Cortex of kidney (tissue), 1 donor: ENCODE measurements around the gene TSC22D1.
"Not testable (repeated sequence)": the region's sequence is repeated elsewhere in the genome, so short reads cannot be mapped to it uniquely, and the experiment has no call there.

Source experiments
- DNase-seq: peaks from one replicate; lab custom pipeline; 2025; lab: John Stamatoyannopoulos, UW

The TSC22D1 gene

DNA sequence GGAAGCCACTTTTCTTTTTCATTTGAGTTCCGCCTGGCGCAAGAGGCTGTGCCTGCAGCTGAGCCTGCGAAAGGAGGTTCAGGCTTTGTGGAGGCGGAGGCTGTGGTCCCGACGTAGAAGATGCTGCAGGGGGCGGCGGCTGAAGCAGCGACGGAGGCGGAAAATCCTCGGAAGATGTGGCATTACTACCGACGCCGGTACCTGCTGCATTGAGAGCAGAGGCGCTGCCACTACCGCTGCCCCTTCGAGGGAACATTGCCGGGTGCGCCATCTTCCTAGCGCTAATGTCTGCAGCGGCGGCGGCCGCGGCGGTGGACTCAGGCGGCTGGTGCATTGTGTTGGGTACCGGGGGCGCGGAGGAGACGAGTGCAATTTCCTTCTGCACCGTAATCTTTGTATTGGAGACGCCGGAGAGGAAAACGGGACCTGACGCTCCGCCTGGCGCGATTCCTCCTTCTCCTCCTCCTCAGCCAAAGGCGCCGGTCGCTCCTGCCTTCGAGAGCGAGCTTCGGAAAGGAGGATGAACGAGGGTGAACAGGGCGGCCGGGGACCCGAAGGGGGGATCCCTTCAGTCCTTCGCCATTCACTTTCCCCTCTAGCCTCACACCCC, at the start of gene TSC22D1:
Gene TSC22D1 (minus strand): TSS at position 590 of the 610 bp plus-strand sequence. CDS start 256 bp downstream, at position 334.
- DNase-seq = no peak

DNA sequence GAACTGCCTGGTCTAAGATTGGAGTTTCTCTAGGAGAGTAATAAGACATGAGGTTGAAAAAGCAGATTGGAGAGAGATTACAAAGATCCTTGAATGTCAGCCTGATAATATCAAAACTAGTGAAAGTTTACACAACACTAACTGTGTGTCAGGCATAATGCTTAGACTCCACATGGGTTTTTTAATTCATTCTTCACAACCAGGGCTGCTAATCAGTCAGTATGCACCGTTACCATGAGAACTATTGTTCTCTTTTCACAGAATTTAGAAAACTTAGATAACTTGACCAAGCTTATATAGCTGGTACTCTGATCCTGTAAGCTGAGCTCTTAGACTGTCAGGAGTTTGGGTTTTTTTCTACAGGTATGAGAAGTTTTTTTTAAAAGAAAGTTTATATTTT, 46.6 kb upstream of the TSC22D1 start:
- no peak for DNase-seq

DNA sequence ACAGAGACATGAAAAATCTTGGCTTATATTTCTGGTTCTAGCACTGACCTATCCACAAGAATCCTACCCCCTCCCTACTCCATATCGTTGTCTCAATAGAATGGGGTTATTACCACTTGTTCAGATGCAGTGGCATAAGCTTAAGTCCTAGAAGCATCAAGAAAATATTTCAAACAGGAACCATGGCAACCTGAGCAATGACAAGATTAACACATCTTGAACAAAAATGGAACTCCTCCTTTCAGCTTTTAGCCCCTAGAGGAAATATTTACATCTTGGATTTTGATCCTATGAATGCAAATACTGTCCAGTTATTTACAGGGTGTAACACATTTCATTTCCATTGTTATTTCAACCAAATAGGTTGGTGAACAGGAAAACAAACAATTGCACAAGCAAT, 46.1 kb upstream of the TSC22D1 start:
- no peak for DNase-seq

DNA sequence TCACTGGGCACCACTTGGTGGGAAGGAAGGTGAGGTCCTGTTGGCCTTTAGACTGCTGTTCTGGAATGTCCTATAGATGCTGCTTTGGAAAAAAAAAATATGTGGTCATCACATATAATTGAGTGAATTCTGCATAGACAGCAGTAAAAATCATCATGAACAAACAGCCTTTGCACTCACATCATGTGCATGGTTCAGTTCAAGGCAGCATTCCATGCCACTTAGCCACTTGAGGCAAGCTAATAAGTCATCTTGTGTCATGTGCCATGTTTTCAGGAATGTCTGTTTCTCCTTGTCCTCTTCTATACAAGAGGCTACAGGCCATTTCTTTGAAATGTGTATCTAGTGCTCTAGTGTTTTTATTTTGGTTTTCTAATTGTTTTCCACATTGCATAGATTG, 43.9 kb upstream of the TSC22D1 start:
- DNase-seq = no peak

DNA sequence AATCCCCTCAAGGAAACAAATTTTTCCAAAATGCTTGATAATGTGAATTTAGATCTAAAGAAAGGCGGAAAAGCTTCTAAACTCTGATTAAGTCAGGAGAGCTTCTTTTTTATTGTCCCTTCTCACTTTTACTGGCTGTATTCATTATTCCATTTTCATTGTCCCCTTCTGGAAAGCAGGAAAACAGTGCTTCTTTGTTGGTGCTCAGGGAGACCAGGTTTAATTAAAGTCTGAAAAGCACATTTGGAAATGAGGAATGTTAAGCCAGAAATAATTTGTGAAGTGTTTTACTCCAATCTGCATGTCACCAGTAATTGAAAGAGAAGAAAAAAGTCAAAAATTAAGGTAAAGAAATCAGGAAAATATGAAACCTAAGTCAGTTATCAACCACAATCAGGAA, 43.5 kb upstream of the TSC22D1 start:
- DNase-seq = no peak

DNA sequence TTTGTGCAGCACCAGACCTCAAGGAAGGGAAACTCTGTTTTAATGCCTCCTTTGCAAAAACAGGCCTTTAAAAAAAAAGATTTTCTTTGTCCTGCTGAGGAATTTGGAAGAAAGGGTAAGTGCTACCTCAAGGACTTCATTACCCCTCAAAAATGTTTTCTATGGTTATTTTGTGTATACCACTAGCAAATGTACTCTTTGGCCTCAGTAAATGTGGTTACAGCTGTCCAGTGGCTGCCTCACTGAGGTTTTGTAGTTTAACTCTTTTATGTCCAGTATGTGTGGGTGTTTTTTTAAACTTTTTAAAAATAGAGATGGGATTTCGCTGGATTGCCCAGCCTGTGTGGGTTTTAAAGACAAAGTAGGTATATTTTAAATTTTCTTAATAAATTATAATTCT, 42.2 kb upstream of the TSC22D1 start:
- no peak for DNase-seq

DNA sequence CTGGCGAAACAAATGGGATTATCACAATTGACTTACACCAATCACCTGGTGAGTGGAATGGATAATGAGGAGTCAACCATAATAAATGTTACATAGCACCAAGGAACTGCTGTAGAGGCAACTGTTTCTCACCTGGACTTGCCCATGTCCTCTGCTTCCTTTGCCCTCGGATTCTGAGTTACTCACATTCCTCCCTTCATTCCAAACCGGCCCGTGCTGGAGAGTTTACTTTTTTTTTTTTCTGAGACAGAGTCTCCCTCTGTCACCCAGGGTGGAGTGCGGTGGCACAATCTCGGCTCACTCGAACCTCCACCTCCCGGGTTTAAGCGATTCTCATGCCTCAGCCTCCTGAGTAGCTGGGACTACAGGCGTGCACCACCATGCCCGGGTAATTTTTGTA, 41.5 kb upstream of the TSC22D1 start:
- DNase-seq = no peak

DNA sequence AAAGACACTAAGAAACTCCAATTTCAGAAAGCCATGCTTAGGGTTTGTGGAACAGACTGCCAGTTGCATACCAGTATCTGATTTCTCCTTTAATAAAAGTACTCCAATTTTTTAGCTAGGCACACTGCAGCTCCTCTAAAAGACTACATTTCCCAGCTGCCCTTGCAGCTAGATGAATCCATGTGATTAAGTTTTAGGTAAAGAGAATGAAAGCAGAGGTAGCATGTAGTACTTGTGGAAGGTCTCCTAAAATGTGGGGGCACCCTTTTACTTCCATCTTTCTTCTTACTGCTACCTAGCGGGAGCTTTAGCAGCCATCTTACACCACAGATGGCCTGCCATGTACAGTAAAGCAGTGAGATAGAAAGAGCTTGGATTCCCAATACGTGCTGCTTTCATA, 33.0 kb upstream of the TSC22D1 start:
- DNase-seq = no peak

DNA sequence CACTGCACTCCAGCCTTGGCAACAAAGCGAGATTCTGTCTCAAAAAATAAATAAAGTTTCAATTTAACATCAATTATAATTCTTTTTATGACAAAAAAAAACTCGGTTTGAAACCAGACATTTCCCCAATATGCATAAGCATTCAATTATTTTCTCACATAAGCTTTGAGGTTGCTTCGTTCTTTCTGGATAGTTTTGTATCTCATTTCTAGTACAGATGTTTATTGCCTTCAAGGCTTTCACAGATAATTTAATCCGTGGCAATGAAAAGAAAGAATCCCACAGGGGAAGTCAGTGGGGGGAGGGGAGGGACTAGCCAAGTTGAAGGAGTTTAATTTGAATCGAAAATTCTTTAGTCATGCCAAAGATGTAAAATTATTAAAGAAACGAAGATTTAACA, 29.6 kb upstream of the TSC22D1 start:
- DNase-seq = no peak

DNA sequence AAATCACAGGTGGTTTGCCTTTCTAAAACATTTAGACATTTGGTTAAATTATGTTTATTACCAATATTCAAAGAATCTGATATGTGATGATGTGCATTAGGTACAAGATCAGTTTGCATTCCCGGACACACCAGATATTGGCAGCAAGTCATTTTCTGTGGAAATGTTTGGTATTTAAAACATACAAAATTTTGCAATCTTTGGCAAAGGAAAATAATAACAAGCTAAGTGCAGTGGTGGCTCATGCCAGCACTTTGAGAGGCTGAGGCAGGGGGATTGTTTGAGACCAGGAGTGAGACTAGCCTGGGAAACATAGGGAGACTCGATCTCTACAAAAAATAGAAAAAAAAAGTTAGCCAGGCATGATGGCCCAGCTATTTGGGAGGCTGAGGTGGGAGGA, 29.1 kb upstream of the TSC22D1 start:
- DNase-seq = no peak

DNA sequence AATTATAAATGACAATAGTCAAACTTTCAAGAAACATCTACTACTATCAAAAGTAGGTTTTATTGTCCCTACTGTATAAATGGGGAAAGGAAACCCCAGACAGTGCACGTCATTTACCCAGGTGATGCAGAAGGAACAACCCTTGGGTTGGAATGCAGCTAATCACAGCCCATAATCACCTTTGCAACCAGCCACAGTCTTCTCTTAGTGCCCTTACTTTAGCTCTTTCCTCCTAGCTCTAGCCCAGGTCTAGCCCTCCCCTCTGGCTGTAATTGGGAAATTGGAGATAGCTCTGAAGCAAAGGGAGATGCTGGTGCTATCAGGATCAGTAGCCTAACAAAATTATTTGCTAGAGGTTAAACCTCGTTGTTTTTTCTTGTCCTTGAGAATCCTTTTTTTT, 25.5 kb upstream of the TSC22D1 start:
- DNase-seq = no peak

DNA sequence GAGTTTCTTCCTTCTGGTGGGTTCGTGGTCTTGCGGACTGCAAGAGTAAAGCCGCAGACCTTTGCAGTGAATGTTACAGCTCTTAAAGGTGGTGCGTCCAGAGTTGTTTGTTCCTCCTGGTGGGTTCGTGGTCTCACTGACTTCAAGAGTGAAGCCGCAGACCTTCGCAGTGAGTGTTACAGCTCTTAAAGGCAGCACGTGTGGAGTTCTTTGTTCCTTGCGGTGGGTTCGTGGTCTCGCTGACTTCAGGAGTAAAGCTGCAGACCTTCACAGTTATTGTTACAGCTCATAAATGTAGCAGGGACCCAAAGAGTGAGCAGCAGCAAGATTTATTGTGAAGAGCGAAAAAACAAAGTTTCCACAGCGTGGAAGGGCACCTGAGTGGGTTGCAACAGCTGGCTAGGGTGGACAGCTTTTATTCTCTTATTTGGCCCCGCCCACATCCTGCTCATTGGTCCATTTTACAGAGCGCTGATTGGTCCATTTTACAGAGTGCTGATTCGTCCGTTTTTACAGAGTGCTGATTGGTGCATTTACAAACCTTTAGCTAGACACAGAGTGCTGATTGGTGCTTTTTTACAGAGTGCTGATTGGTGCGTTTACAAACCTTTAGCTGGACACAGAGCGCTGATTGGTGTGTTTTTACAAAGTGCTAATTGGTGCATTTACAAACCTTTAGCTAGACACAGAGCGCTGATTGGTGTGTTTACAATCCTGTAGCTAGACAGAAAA, 17.9 kb upstream of the TSC22D1 start:
- DNase-seq = not testable (repeated sequence)

DNA sequence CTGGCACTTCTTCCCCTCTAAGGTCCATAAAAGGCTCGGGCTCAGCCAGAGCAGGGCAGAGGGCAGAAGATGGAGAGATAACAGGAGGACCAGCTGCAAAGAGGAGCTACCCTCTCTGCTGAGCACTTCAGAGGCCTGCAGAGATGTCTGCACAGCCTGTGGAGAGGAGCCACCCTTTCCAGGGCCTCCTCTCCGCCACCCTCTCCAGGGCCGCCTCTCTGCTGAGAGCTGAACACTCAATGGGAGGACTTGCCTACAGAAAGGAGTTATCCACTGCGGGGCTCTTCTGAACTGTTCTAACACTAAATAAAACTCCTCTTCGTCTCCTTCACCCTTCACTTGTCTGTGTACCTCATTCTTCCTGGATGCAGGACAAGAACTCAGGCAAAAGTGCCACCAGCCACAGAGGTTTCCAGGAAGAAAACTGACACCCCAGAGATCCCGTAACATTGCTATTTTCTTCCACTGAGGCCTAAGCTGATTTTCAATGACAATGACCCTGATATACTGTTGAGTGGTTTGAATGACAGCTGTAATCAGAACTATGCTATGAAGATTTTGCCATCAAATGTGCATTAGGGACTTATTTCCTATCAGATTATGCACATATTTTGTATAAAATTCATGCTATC, 16.2 kb upstream of the TSC22D1 start:
- DNase-seq = no peak

DNA sequence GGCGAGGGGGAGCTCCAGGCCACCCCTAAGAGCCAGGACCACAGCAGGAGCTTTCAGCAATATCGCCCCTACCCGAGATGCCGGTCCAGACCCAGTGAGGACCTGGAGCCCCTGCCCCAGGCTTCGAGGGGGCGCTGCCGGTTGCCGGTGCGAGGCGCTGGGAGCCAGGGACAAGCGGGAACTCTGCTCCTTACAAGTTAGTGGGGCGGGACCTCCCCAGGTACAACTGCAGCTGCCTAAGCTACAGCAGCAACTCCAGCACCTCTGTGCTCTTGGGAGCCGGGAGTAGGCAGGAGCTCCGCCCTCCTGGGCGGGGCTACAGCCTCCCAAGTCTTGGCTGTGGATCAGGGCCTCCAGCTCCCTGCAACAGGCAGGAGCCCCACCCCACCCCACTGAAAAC, 15.2 kb upstream of the TSC22D1 start:
- DNase-seq = no peak

DNA sequence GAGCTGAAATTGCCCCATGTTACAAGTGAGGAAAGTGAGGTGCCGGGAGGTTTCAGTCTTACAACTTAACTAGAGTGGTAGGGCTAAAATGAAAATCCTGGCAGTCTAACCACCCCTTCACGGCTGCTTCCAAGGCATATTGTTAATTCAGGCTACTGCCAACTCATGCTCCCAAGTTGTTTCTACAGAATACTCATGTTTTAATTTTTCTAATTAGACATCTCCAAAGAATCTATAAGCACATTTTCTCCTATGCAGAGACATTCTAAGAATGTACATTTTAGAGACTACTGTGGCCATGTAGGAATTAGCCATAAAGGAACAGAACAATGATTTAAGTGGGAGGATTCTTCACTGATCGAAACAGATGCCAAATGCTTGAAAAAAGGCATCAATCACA, 7.0 kb upstream of the TSC22D1 start:
- no peak for DNase-seq

DNA sequence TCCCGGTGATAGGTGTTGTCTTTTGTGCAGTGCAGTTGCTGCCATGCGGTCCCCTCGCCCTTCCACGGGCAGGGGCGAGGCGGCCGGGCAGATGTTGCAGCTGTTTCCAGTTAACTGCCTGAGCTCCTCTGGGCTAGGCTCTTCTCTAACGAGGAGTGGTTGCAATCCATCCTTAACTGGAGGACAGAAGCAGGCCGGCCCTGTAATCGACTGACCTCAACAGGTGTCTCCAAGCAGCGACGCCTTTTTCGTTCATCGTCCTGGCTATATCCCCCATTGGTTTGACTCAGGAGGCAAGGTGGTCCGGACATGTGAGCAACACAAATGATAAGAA, 1.9 kb upstream of the TSC22D1 start:
- DNase-seq = no peak

DNA sequence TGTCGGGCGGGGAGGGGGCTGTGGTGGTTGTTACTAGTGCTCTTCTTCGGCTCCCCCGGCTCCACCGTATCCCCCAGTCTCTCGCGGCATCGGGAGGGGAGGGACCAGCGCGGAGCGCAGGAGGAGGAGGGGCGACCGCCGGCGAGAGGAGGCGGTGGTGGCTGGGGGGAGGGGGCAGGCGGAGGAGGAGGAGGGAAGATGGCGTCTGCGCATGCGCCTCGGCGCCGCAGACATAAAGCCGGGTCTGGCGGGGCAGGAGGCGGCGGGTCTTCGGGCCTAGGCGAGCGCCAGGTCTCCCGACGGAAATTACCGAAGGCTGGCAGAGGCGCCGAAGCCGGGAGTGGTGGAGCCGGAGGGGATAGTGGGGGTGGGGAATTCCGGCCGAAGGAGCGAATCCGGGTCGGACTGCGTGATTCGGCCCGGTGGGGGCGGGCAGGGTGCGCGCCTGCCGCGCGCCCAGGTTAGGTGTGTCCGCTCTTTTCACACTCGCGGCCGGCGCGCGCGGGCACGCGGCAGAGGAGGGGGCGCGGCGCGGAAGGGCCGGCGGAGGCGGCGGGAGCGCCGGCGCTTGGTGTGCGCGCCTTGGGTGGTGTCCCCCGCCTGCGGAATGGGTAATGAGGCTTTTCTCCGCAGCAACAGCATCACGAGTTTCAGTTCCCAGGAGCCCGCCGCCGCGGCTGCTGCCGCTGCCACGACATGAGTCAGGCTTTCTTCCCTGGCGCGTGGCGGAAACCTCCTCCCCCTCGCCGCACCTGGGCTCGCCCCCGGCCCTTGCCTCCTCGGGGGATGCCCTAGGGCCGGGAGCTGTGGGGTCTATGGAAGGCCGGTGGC, 1.3 kb upstream of the TSC22D1 start:
- peak; percentile 87 for DNase-seq

DNA sequence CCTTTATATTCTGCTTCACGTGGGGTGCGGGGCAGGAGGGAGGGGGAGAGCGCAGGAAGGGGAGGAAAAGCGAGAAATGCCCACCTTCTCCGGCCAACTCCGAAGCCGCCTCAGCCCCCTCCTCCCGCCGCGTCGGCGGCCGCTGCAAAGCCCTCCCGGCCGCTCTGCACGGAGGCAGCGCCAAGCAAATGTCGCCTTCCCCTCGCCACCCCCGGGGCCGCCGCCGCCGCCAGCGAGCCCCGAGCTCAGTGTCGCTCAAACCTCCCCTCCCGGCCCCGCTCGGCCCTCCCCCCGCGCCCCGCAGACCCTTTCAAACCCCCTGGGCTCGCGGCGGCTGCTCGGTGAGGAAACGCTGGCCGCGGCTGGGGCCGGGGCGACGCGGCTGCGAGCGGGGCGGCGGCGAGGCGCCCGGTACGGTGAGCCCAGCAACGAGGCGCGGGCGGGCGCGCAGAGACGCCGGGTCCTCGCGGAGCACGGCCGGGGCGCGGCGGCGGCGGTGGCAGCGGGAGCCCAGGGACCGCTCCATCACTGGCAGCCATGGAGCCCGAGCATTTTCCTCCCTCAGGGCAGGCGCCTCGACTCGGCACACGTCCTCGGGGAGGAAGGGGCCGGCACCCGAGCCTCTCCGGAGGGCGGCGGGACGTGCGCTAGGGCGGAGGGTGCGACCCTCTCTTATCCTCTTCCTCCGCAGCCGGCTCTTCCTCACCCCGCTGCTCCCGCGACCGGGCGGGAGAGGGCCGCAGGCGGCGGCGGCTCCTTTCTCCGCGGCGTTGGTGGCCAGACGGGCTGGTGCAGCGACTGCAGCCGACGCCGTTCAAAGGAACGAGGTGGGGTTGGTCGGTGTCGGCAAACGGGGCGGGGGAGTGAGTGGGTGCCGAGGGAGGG, 463 bp upstream of the TSC22D1 start:
- DNase-seq = no peak

DNA sequence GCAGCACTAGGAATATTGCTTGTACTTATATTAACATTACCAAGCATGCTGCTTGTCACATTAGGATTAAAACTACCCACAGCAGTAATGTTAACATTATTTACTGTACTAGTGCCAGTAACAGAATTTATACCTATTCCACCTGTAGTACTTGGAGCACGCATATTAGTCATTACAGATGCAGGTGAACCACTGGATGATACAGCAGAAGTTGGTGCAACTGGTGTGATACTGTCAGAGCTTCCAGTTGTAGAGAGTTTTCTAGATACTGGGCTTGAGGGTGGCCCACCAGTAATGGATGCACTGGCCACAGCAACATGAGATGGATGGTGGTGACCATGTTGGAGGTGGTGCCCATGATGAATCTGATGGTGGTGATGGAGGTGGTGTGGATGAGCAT, 1.1 kb downstream of the TSC22D1 start:
- DNase-seq = no peak

DNA sequence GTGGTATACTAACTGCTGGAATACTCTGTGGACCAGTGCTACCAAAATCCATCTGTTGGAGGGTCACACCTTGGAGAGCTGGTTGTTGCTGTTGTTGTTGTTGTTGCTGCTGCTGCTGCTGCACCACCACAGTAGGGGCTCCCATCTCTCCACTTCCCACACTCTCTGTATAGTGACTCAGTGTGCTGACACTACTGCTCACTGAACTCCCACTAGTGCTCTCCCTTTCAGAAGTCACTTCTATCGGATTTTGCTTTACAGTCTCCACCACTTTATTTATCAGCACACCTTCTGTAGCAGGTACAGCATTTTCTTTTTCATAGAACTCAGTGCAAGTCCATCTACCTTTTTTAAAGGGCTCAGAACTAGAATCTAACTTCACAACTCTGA, 1.7 kb downstream of the TSC22D1 start:
- DNase-seq = no peak

DNA sequence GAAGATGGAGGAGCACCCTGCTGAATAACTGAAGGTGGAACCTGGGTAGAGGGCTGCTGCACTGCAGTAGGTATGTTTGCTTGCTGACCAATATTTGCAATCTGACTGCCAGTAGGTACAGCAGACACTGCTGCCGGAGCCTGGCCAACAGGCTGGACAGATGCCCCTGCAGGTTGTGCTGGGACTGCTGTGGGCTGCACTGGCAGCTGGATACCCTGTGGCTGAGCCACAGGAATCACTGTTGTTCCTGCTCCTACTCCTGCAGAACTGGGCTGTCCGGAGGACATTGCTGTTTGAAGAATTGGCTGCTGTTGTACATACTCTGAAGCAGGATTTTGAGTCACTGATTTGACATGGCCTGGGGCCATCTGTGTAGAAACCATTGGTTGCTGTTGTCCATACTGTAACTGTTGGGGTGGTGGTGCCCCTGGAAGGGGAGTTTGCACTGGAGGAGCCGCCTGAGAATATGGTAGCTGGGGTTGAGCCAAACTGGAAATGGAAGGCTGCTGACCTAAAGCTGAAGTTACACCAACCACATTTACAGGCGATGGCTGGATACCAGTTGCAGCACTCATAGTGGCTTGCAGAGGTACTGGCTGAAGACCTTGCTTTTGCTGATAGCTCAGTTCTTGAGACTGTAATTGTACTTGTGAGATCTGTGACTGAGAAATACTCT, 2.2 kb downstream of the TSC22D1 start:
- no peak for DNase-seq
